ENCODE results near the gene MUC21.

MUC21 gene

DNA sequence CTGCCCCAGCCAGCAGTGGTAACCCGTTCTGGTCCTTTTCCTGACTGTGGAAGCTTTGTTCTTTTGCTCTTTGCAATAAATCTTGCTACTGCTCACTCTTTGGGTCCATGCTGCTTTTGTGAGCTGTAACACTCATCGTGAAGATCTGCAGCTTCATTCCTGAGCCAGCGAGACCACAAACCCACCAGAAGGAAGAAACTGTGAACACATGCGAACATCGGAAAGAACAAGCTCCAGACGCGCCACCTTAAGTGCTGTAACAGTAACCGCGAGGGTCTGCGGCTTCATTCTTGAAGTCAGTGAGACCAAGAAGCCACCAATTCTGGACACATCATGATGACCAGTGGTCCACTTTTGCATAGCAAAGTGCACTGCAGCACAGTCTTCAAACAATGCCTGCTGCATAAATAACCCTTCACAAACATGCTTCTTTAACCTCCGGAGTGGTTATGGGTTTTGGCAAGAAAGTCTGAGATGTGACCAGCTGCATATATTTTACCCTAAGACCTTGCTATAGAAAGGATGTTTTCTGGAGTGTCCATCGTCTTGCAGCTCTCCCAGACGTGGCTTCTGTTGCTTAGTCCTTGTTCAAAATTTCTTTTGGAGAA, 17.9 kb downstream of the MUC21 start:
- H3K9ac ChIP-seq (ENCODE audit: insufficient read length, low read depth), result no peak overlapping the region
- TF ChIP-seq ZNF274 (IDR thresholded peaks at IDR 0.05; ENCODE audit: low read depth, low read length) (no peak), YY1 (IDR thresholded peaks at IDR 0.05; ENCODE audit: insufficient read depth, insufficient read length) (no peak), SUZ12 (IDR thresholded peaks at IDR 0.05; ENCODE audit: extremely low read depth, insufficient read depth, insufficient read length) (no peak)
- H3K4me3 ChIP-seq (ENCODE audit: insufficient read length, low read depth), result no peak overlapping the region
- H3K9me3 ChIP-seq (ENCODE audit: insufficient read depth, low read length), result no peaks in the 10 kb centered on the region; the same call in 1 of the 2 replicates
- H3K36me3 ChIP-seq (ENCODE audit: insufficient read depth, insufficient read length, low read length), result no peaks in the 10 kb centered on the region
- no peaks in the 10 kb centered on the region for H3K27me3 ChIP-seq (ENCODE audit: insufficient read depth, insufficient read length)
- H3K4me1 ChIP-seq (ENCODE audit: insufficient read depth, insufficient read length), result no peaks in the 10 kb centered on the region
- DNase-seq (ENCODE audit: low read depth, low spot score), result no peak

DNA sequence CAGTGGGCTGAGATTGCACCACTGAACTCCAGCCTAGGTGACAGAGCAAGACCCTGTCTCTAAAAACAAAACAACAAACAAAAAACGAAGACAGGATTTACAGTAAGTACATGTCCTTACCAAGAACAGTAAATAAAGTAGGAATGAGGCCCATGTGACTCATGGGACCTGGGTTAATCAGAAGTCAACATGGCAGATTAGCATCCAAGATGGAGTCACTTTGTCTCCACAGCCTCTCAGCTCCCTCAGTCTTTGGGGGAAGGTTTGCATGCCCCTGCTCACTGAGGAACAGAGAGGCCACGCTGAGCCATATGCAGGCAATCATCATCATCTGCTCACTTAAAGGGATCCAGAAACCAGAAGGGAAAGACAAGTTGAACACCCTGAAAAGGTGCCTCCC, 19.0 kb downstream of the MUC21 start:
- no peak for TF ChIP-seq ZNF274 (IDR thresholded peaks at IDR 0.05; ENCODE audit: low read depth, low read length)
- no peak for TF ChIP-seq YY1 (IDR thresholded peaks at IDR 0.05; ENCODE audit: insufficient read depth, insufficient read length)
- TF ChIP-seq SUZ12 (IDR thresholded peaks at IDR 0.05; ENCODE audit: extremely low read depth, insufficient read depth, insufficient read length), result no peak

DNA sequence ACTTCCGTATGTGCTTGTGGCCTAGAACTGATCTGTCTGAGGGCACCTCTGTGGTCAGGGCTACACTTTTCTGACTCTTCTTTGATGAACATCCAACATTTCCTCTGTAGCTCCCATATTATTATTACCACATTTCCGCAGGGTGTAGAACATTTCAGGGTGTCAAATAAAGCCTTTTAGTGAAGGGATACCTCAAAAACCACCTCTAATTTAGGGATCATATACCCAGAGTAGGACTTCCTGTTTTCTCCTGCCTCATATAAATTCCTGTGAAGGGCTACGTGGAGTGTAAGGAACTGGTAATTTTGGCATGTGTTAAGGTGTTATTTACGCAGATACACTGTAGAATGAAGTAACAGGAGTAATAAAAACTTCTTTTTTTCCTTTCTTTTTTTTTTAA, 21.3 kb downstream of the MUC21 start:
- no peak for TF ChIP-seq YY1 (IDR thresholded peaks at IDR 0.05; ENCODE audit: insufficient read depth, insufficient read length)
- no peak for TF ChIP-seq ZNF274 (IDR thresholded peaks at IDR 0.05; ENCODE audit: low read depth, low read length)
- no peak for TF ChIP-seq SUZ12 (IDR thresholded peaks at IDR 0.05; ENCODE audit: extremely low read depth, insufficient read depth, insufficient read length)
- Histone ChIP-seq H3K27me3 (ENCODE audit: insufficient read depth, insufficient read length) (no peaks in the 10 kb centered on the region), H3K4me3 (ENCODE audit: insufficient read length, low read depth) (no peak overlapping the region), H3K9ac (ENCODE audit: insufficient read length, low read depth) (no peak overlapping the region), H3K4me1 (ENCODE audit: insufficient read depth, insufficient read length) (no peaks in the 10 kb centered on the region), H3K9me3 (ENCODE audit: insufficient read depth, low read length) (no peaks in the 10 kb centered on the region; the same call in 1 of the 2 replicates), H3K36me3 (ENCODE audit: insufficient read depth, insufficient read length, low read length) (no peaks in the 10 kb centered on the region)
- DNase-seq (ENCODE audit: low read depth, low spot score), result no peak

More for the DNA sequence above, 19.0 kb downstream of the MUC21 start:
- Histone ChIP-seq H3K4me3 (ENCODE audit: insufficient read length, low read depth) (no peak overlapping the region), H3K36me3 (ENCODE audit: insufficient read depth, insufficient read length, low read length) (no peaks in the 10 kb centered on the region), H3K9ac (ENCODE audit: insufficient read length, low read depth) (no peak overlapping the region), H3K4me1 (ENCODE audit: insufficient read depth, insufficient read length) (no peaks in the 10 kb centered on the region), H3K9me3 (ENCODE audit: insufficient read depth, low read length) (no peaks in the 10 kb centered on the region; the same call in 1 of the 2 replicates), H3K27me3 (ENCODE audit: insufficient read depth, insufficient read length) (no peaks in the 10 kb centered on the region)
- DNase-seq (ENCODE audit: low read depth, low spot score), result no peak

DNA sequence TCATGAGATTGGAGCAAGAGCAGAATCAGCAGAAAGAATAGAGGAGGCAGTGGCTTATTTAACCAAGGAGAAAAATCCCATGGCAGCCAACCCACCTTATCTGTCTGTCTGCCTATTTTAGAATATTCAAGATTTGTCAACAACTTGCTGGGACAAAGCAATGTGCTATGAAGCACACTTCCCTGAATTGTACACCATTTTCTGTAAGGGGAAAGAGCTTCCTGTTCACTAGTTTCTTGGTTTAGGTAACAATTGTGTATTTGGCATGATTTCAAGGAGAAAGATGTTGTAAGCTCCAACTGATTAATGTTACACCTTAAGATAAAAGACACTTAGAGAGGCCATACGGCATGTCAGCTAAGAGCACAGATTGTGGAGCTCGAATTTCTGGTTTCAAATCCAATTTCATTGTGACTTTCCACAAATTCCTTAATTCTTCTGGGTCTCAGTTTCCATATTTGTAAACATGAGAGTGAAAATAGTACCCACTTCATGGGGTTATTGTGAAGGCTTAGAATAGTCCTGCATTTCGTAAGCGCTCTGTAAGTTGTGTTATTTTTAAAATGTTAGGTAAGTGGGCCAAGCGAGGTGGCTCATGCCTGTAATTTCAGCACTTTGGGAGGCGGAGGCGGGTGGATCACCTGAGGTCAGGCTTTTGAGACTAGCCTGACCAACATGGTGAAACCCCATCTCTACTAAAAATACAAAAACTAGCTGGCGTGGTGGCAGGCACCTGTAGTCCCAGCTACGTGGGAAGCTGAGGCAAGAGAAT, 21.9 kb downstream of the MUC21 start:
- Histone ChIP-seq H3K9me3 (ENCODE audit: insufficient read depth, low read length) (no peaks in the 10 kb centered on the region), H3K27me3 (ENCODE audit: insufficient read depth, insufficient read length) (no peaks in the 10 kb centered on the region), H3K9ac (ENCODE audit: insufficient read length, low read depth) (no peak overlapping the region), H3K4me1 (ENCODE audit: insufficient read depth, insufficient read length) (no peaks in the 10 kb centered on the region), H3K4me3 (ENCODE audit: insufficient read length, low read depth) (no peak overlapping the region), H3K36me3 (ENCODE audit: insufficient read depth, insufficient read length, low read length) (no peaks in the 10 kb centered on the region)
- no peak for TF ChIP-seq ZNF274 (IDR thresholded peaks at IDR 0.05; ENCODE audit: low read depth, low read length)
- TF ChIP-seq YY1 (IDR thresholded peaks at IDR 0.05; ENCODE audit: insufficient read depth, insufficient read length), result no peak
- TF ChIP-seq SUZ12 (IDR thresholded peaks at IDR 0.05; ENCODE audit: extremely low read depth, insufficient read depth, insufficient read length), result no peak
- no peak for DNase-seq (ENCODE audit: low read depth, low spot score)

DNA sequence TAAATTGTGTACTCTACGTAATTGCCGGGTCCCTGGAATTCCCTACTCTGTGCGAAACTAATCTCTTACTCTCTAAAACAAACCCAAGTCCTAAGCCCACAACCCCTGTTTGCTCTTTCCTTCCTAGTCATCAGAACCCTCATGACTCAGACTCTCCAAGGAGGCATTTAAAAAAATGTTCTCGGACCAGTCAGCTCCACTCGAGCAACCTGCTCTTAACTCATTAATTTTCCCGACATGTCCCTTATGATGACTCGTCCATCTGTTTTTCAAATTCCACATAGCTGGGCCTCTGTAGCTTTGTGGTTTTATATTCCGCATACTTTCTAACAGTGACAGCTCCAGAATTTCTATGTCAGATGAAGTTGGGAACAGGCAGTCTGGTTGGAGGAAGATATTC, 24.2 kb downstream of the MUC21 start:
- Histone ChIP-seq H3K9me3 (ENCODE audit: insufficient read depth, low read length) (no peaks in the 10 kb centered on the region), H3K36me3 (ENCODE audit: insufficient read depth, insufficient read length, low read length) (no peaks in the 10 kb centered on the region), H3K4me1 (ENCODE audit: insufficient read depth, insufficient read length) (no peaks in the 10 kb centered on the region), H3K27me3 (ENCODE audit: insufficient read depth, insufficient read length) (no peaks in the 10 kb centered on the region), H3K4me3 (ENCODE audit: insufficient read length, low read depth) (no peak overlapping the region), H3K9ac (ENCODE audit: insufficient read length, low read depth) (no peak overlapping the region)
- DNase-seq (ENCODE audit: low read depth, low spot score), result no peak
- TF ChIP-seq ZNF274 (IDR thresholded peaks at IDR 0.05; ENCODE audit: low read depth, low read length), result no peak
- TF ChIP-seq SUZ12 (IDR thresholded peaks at IDR 0.05; ENCODE audit: extremely low read depth, insufficient read depth, insufficient read length), result no peak
- TF ChIP-seq YY1 (IDR thresholded peaks at IDR 0.05; ENCODE audit: insufficient read depth, insufficient read length), result no peak

DNA sequence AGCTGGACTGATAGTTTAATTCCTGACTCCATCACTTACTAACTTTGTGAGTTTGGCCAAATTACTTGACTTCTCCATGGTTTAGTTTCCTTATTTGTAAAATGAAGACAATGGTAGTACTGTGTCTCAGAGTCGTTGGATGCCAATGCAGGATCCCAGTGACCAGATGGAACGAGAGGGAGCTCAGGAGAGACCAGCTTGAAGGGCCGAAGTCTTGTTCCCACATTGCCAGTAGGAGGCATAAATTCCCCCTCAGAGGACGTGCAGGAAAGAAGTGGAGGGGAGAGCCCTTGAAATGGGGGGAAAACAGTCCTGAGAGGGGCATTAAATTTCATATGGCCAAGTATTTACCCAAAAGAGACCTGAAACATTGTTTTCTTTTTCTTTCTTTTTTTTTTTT, 24.6 kb downstream of the MUC21 start:
- no peak for DNase-seq (ENCODE audit: low read depth, low spot score)
- Histone ChIP-seq H3K27me3 (ENCODE audit: insufficient read depth, insufficient read length) (no peaks in the 10 kb centered on the region), H3K9ac (ENCODE audit: insufficient read length, low read depth) (no peak overlapping the region), H3K36me3 (ENCODE audit: insufficient read depth, insufficient read length, low read length) (no peaks in the 10 kb centered on the region), H3K4me3 (ENCODE audit: insufficient read length, low read depth) (no peak overlapping the region), H3K9me3 (ENCODE audit: insufficient read depth, low read length) (no peaks in the 10 kb centered on the region), H3K4me1 (ENCODE audit: insufficient read depth, insufficient read length) (no peaks in the 10 kb centered on the region)
- TF ChIP-seq ZNF274 (IDR thresholded peaks at IDR 0.05; ENCODE audit: low read depth, low read length), result no peak
- TF ChIP-seq YY1 (IDR thresholded peaks at IDR 0.05; ENCODE audit: insufficient read depth, insufficient read length), result no peak
- no peak for TF ChIP-seq SUZ12 (IDR thresholded peaks at IDR 0.05; ENCODE audit: extremely low read depth, insufficient read depth, insufficient read length)

DNA sequence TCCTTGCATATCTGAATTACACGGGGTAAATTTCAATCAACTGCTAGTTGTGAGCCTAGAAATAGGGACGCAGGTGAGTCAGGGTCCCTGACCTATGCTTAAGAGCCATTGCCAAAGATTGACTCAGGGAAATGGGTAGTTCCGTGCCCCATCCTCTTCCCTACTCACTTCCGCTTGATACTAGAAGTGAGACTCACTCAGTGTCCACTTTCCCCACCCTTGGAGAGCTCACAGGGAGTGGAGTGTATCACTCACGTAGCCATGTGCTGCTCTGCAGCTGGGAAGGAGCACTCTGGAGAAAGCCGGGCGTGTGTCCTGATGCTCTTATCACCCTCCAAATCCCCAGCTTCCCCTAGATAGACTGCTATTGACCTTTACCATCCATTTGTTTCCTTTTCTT, 26.2 kb downstream of the MUC21 start:
- Histone ChIP-seq H3K9me3 (ENCODE audit: insufficient read depth, low read length) (no peaks in the 10 kb centered on the region), H3K4me3 (ENCODE audit: insufficient read length, low read depth) (no peak overlapping the region), H3K9ac (ENCODE audit: insufficient read length, low read depth) (no peak overlapping the region), H3K4me1 (ENCODE audit: insufficient read depth, insufficient read length) (no peaks in the 10 kb centered on the region), H3K27me3 (ENCODE audit: insufficient read depth, insufficient read length) (no peaks in the 10 kb centered on the region), H3K36me3 (ENCODE audit: insufficient read depth, insufficient read length, low read length) (no peaks in the 10 kb centered on the region)
- no peak for DNase-seq (ENCODE audit: low read depth, low spot score)
- TF ChIP-seq ZNF274 (IDR thresholded peaks at IDR 0.05; ENCODE audit: low read depth, low read length) (no peak), SUZ12 (IDR thresholded peaks at IDR 0.05; ENCODE audit: extremely low read depth, insufficient read depth, insufficient read length) (no peak), YY1 (IDR thresholded peaks at IDR 0.05; ENCODE audit: insufficient read depth, insufficient read length) (no peak)
